Stomach smooth muscle (tissue), 2 donors: ENCODE measurements around the gene STAG3.
A peak's percentile ranks its signal among the peaks of the same experiment; 100 is the strongest.
"Not testable (repeated sequence)": the region's sequence is repeated elsewhere in the genome, so short reads cannot be mapped to it uniquely, and the experiment has no call there.

ENCODE experiments used
- H3K27ac ChIP-seq: one replicate; pipeline ENCODE4 v1.7.0; 2013; ENCODE audit warnings: mild to moderate bottlenecking, low read length, inconsistent platforms
- H3K27me3 ChIP-seq, 2 donors: one replicate each; pipeline ENCODE4 v1.7.0; 2013; ENCODE audit warnings: low read length in 2 of 2; ENCODE audit not compliant: insufficient read depth in 2 of 2, control insufficient read depth in 1 of 2
- H3K36me3 ChIP-seq, 2 donors: one replicate each; pipeline ENCODE4 v1.7.0; 2013; ENCODE audit warnings: low read length in 2 of 2; ENCODE audit not compliant: control insufficient read depth in 2 of 2, insufficient read depth in 2 of 2
- H3K4me1 ChIP-seq: one replicate; pipeline ENCODE4 v1.7.0; 2013; ENCODE audit warnings: low read length; ENCODE audit not compliant: control insufficient read depth, insufficient read depth
- H3K4me3 ChIP-seq, 2 donors: one replicate each; pipeline ENCODE4 v1.7.0; 2013; ENCODE audit warnings: low read length in 2 of 2
- H3K9ac ChIP-seq, 2 donors: one replicate each; pipeline ENCODE4 v1.7.0; 2013; ENCODE audit warnings: low read length in 2 of 2, mild to moderate bottlenecking in 1 of 2
- H3K9me3 ChIP-seq, 2 donors: one replicate each; pipeline ENCODE4 v1.7.0; 2013; ENCODE audit warnings: low read length in 2 of 2; ENCODE audit not compliant: control insufficient read depth in 2 of 2
- donor health status: healthy.
- donor health status: Pancreatic carcinoma.

The STAG3 gene, protein sequence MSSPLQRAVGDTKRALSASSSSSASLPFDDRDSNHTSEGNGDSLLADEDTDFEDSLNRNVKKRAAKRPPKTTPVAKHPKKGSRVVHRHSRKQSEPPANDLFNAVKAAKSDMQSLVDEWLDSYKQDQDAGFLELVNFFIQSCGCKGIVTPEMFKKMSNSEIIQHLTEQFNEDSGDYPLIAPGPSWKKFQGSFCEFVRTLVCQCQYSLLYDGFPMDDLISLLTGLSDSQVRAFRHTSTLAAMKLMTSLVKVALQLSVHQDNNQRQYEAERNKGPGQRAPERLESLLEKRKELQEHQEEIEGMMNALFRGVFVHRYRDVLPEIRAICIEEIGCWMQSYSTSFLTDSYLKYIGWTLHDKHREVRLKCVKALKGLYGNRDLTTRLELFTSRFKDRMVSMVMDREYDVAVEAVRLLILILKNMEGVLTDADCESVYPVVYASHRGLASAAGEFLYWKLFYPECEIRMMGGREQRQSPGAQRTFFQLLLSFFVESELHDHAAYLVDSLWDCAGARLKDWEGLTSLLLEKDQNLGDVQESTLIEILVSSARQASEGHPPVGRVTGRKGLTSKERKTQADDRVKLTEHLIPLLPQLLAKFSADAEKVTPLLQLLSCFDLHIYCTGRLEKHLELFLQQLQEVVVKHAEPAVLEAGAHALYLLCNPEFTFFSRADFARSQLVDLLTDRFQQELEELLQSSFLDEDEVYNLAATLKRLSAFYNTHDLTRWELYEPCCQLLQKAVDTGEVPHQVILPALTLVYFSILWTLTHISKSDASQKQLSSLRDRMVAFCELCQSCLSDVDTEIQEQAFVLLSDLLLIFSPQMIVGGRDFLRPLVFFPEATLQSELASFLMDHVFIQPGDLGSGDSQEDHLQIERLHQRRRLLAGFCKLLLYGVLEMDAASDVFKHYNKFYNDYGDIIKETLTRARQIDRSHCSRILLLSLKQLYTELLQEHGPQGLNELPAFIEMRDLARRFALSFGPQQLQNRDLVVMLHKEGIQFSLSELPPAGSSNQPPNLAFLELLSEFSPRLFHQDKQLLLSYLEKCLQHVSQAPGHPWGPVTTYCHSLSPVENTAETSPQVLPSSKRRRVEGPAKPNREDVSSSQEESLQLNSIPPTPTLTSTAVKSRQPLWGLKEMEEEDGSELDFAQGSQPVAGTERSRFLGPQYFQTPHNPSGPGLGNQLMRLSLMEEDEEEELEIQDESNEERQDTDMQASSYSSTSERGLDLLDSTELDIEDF

DNA sequence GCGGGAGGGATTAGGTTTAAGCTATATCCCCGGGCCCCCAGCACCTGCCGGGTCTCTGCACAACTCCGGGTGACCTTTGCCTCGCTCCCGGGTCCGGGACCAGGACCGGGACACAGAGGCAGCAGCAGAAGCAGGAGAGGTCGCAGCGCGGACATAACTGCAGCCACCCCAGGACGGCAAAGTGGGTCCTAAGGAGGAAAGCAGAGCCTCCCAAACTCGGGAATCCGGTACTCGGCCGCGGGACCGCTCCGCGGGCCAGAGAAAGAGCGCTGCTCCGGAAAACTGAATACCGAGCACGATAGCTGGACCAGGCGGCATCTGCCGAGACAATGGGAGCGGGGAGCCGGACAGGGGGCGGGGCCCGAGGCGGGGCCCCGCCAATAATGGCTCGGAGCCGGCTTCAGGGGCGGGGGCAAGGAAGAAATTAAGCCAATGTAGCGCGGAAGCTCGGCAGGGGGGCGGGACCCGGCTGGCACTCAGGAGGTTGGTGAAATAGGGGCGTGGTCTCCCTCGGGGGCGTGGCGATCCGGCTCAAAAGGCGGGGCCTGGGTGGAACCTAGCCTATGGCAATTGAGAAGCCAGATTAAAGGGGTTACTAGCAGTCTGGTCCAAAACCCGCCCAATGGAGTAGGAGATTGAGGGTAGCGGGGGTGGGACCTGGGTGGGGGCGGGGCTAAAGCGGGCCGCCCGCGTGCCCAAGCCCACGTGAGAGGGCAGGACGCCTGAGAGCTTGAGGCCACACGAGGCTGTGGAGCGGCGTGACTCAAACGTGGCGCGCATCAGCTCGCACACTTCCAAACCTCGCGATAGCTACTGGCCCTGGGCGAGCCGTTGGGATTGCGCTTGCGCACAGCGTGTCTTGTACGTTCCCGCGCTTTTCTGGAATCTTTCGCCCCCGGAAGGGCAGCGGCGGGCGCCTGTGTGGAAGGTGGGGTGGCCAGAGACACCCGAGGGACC is at the start of gene STAG3, which contains the start of gene GPC2:
TSS of gene STAG3 (plus strand) at position 874 of the 957 bp plus-strand sequence. CDS start 2,639 bp downstream, outside the sequence.
TSS of gene GPC2 (minus strand) at position 337 of the 957 bp plus-strand sequence. CDS start at position 155, 182 bp downstream.
- no peak within 1 kb of the TSS for H3K27ac ChIP-seq

DNA sequence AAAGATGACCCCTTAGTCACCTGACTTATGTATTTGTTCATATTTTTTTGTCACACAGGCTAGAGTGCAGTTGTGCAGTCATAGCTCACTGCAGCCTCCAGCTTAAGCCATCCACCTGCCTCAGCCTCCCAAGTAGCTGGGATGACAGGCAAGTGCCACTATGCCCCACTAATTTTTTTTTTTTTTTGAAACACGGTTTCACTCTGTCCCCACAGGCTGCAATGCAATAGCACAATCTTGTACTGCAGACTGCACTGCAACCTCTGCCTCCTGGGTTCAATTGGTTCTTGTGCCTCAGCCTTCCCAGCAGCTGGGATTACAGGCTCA is 49.1 kb upstream of the STAG3 start:
- Histone ChIP-seq H3K27me3 (no peaks in the 10 kb centered on the region), H3K36me3 (peaks cover 0 to 7% of the 10 kb centered on the region in 2 donors), H3K27ac (no peak overlapping the region), H3K9me3 (no peaks in the 10 kb centered on the region), H3K4me1 (peaks cover 29% of the 10 kb centered on the region), H3K4me3 (peak overlapping the region in 1 of 2 donors; percentile 94), H3K9ac (peak overlapping the region in 1 of 2 donors; percentile 29)

More for the DNA sequence above, at the start of gene STAG3, which contains the start of gene GPC2:
- H3K36me3 ChIP-seq, result no peaks in the 10 kb centered on the region
- no peaks in the 10 kb centered on the region for H3K9me3 ChIP-seq
- peak within 1 kb of the TSS; percentile 63 to 73 for H3K4me3 ChIP-seq
- H3K27me3 ChIP-seq, result no peaks in the 10 kb centered on the region
- peak within 1 kb of the TSS; percentile 33 to 42 for H3K9ac ChIP-seq
- H3K4me1 ChIP-seq, result peaks cover 8% of the 10 kb centered on the region

DNA sequence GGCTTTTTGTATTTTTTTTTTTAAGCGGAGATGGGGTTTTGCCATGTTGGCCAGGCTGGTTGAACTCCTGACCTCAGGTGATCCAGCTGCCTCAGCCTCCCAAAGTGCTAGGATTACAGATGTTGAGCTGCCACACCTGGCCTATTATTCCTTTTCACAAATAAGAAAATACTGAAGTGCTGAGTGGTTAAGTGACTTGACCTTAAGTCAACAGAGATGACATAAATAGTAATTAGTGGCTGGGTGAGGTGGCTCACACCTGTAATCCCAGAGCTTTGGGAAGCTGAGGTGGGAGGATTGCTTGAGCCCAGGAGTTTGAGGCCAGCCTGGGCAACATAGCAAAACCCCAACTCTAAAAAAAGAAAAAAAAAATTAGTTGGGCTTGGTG is 47.5 kb upstream of the STAG3 start:
- H3K36me3 ChIP-seq, H3K27ac ChIP-seq, H3K9ac ChIP-seq, H3K9me3 ChIP-seq, H3K4me3 ChIP-seq, H3K27me3 ChIP-seq: not testable (repeated sequence)
- peaks cover 29% of the 10 kb centered on the region for H3K4me1 ChIP-seq

DNA sequence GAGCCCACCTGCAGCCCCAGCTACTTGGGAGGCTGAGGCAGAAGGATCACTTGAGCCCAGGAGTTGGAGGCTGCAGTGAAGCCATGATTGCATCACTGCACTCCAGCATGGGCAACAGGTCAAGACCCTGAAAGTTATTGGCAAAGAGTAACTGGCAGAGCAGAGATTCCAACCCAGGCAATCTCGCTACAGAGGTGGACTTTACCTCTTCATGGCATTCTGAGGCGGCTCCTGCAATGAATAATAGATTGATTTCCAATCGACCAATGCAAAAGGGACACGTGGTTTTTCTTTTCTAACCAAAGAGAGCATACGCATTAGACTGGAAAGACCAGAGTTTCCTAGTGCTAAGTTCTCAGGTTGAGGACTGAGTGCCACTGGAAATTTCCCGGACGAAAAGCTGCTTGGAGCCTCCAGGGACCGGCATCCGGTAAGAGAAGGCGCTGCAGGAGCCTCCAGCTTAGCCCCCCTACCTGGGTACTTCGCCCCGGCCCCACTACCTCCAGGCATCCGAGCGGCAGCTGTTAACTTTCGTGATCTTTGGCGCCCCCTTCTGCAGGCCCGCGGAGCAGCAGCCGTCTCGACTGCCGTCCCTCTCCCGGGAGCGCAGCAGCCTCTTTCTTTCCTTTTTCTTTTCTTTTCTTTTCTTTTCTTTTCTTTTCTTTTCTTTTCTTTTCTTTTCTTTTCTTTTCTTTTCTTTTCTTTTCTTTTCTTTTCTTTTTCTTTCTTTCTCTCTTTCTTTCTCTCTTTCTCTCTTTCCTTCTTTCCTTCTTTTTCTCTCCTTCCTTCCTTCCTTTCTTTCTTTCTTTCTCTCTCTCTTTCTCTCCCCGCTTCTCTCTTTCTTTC is 46.9 kb upstream of the STAG3 start:
- Histone ChIP-seq H3K27me3 (no peaks in the 10 kb centered on the region), H3K27ac (no peak overlapping the region), H3K9me3 (no peaks in the 10 kb centered on the region), H3K9ac (peak overlapping the region; percentile 36 to 57), H3K36me3 (no peaks in the 10 kb centered on the region), H3K4me3 (peak overlapping the region; percentile 44 to 46), H3K4me1 (peaks cover 24% of the 10 kb centered on the region)

DNA sequence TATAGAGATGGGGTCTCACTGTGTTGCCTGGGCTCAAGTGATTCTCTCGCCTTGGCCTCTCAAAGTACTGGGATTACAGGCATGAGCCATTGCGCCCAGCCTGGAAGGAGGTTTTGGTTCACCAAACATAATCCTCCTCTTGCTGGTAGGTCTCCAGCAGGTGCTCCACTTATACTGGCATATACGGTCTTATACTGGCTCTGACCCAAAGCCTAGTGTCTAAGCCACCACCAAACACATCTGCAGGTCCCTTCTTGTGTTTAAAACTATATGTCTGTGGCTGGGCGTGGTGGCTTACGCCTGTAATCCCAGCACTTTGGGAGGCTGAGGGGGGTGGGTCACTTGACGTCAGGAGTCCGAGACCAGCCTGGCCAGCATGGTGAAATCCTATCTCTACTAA is 45.6 kb upstream of the STAG3 start:
- H3K4me3 ChIP-seq, result no peak overlapping the region
- H3K9me3 ChIP-seq, result no peaks in the 10 kb centered on the region
- no peak overlapping the region for H3K9ac ChIP-seq
- H3K36me3 ChIP-seq, result no peaks in the 10 kb centered on the region
- peaks cover 17% of the 10 kb centered on the region for H3K4me1 ChIP-seq
- no peak overlapping the region for H3K27ac ChIP-seq
- H3K27me3 ChIP-seq, result no peaks in the 10 kb centered on the region

DNA sequence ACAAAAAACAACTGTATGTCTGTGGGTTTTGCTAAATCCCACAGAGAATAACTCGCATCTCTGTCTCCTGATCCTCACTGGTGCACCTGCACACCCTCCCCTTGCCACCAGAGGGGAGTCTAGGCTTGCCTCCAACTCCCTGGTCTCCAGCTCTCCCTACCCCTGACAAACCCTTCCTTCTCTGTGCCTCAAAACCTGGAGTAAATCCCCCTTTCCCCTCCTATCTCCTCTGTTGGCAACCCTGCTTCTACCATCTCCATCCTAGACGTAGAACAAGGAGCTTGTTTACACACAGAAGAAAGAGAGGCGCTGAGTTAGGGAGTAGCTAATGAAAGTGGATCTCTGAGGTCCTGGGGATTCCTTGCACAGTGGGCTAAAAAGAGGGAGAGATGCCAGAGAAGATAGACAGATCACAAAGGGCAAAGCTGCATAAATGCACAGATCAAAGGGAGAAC is 45.0 kb upstream of the STAG3 start:
- H3K27me3 ChIP-seq, result no peaks in the 10 kb centered on the region
- H3K36me3 ChIP-seq, result no peaks in the 10 kb centered on the region
- no peaks in the 10 kb centered on the region for H3K9me3 ChIP-seq
- no peak overlapping the region for H3K4me3 ChIP-seq
- H3K27ac ChIP-seq, result no peak overlapping the region
- H3K9ac ChIP-seq, result no peak overlapping the region
- peaks cover 12% of the 10 kb centered on the region for H3K4me1 ChIP-seq

DNA sequence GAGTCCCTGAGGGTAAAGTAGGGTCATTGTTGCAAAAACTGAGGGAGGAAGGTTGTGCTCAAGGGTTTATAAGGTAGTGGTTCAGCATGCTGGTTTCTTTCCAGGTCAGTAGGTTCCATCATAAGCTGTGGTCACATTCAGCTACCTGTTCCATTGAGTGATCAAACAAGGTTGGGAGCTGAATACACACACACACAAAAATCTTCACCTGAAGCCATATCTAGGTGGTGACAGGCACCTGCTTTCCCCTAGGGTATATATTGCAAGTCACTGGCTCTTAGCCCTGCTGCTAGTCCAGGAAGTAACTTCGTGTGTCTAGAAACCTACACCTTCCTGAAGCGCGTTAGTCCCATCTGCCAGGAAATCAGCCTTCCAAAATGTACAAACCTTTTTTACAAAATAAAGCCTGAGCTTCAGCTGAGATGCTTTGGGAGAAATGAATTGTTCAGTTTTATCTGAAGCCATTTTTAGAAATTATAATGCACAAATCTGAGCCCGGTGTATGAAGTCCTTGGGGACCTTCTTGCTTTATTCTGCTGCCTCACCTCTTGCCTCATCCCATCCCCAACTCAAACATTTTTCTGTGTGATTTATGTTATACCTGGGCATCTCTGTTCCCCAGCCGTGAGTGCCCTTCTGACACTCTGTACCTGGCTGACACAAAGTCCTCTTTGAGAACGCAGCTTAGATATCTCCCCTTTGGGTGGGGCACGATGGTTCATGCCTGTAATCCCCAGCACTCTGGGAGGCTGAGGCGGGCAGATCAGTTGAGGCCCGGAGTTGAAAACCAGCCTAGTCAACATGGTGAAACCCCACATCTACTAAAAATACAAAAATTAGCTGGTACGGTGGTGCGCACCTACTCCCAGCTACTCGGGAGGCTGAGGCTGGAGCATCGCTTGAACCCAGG is 39.6 kb upstream of the STAG3 start:
- no peak overlapping the region for H3K27ac ChIP-seq
- H3K9ac ChIP-seq, result no peak overlapping the region
- no peak overlapping the region for H3K4me3 ChIP-seq

DNA sequence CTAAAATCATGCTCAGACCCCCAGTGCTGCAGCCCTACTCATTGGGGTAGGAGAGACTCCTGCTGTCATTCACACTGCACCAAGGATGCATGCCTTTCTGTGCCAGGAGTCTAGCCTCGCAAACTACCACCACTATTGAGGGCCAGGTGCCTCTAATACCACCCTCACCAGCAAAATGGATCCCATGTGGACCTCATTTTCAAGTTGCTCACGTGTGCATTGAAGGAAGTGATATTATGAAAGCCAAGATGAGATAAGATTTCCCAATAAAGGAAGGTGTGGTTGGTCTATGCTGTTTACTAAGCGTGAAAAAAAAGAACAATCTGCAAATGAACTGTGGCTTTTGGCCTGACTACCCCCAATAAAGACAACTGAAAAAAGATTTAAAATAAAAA is 36.2 kb upstream of the STAG3 start:
- Histone ChIP-seq H3K36me3 (no peaks in the 10 kb centered on the region), H3K4me3 (no peak overlapping the region), H3K9ac (no peak overlapping the region), H3K27me3 (peaks cover 0 to 2% of the 10 kb centered on the region in 2 donors), H3K27ac (no peak overlapping the region), H3K9me3 (no peaks in the 10 kb centered on the region), H3K4me1 (no peaks in the 10 kb centered on the region)

More for the DNA sequence above, 39.6 kb upstream of the STAG3 start:
- H3K36me3 ChIP-seq, result no peaks in the 10 kb centered on the region
- H3K4me1 ChIP-seq, result no peaks in the 10 kb centered on the region
- H3K27me3 ChIP-seq, result peaks cover 0 to 2% of the 10 kb centered on the region in 2 donors
- H3K9me3 ChIP-seq, result no peaks in the 10 kb centered on the region
